GM12878 (cell line): ENCODE data around the gene EXOSC2.

Experiments
- BHLHE40 ChIP-seq, 2 experiments: fragments of 450-650 bp in 1 of 2; IDR thresholded peaks; 2 replicates each; pipeline ENCODE4 v1.6.1; 2011 to 2017; ENCODE audit warnings: low read depth in 2 of 2, borderline replicate concordance in 1 of 2, improper control_type of control experiment in 1 of 2, low read length in 1 of 2, mild to moderate bottlenecking in 1 of 2
- EGR1 ChIP-seq, 2 experiments: IDR thresholded peaks; 1 replicate in 1 of 2; 2 replicates in 1 of 2; pipeline ENCODE4 v1.6.1; 2011 to 2012; ENCODE audit warnings: low read depth in 2 of 2, low read length in 2 of 2, borderline replicate concordance in 1 of 2, mild to moderate bottlenecking in 1 of 2, moderate library complexity in 1 of 2
- EZH2 ChIP-seq: IDR thresholded peaks from 2 replicates; pipeline ENCODE4 v1.6.1; 2012; ENCODE audit warnings: low read depth, mild to moderate bottlenecking, control low read depth, inconsistent platforms, low read length, borderline replicate concordance; ENCODE audit not compliant: control insufficient read depth
- NR2C2 ChIP-seq: IDR thresholded peaks from 2 replicates; pipeline ENCODE4 v1.6.1; 2011; ENCODE audit warnings: borderline replicate concordance, low read depth; ENCODE audit not compliant: control insufficient read depth, insufficient read length
- POLR2AphosphoS5 ChIP-seq: IDR thresholded peaks from 2 replicates; pipeline ENCODE4 v1.6.1; 2011; ENCODE audit warnings: mild to moderate bottlenecking, low read length, inconsistent platforms
- SRF ChIP-seq, 2 experiments: IDR thresholded peaks; 2 replicates each; pipeline ENCODE4 v1.6.1; 2011; ENCODE audit warnings: low read depth in 2 of 2, low read length in 2 of 2, mild to moderate bottlenecking in 1 of 2, moderate library complexity in 1 of 2
- TF ChIP-seq, protein P1 (sequence below): fragments of 450-650 bp; IDR thresholded peaks from 2 replicates; pipeline ENCODE4 v1.6.1; 2016; ENCODE audit warnings: mild to moderate bottlenecking

DNA sequence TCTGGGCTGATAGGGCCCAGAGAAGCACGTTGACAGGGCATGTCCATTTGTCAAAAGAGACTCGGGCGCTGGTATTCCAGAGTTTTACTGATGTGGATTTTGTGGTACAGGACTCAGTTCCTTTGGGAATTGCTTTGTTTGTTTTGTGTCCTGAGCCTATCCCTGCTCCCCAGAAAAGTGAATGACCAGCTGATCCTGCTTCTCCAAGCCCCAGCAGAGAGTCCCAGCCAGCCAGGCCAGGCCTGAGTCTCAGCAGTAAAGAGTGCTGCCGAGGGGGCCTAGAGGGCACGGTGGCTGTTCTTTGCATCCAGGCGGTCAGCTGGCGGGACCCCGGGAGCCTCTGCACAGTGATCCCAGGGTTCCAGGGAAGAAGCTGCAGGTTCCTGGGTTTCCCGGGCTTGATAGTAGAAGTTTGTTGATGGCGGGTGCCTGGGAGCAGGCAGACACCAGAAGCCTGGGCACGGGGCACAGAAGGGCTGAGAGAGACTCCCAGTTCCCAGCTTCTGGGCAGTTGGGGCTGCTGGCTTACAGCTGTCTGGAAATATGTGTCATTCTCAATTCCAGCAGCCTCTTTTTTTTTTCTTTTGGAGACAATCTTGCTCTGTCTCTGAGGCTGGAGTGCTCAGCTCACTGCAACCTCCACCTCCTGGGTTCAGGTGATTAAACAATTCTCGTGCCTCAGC, 20.5 kb upstream of the EXOSC2 start:
- TF ChIP-seq EGR1 (IDR thresholded peaks at IDR 0.05; ENCODE audit: borderline replicate concordance in 1 of 2, low read depth in 2 of 2, low read length in 2 of 2) (no peak), BHLHE40 (IDR thresholded peaks at IDR 0.05; ENCODE audit: borderline replicate concordance in 1 of 2, low read depth in 2 of 2, low read length in 1 of 2) (no peak), SRF (IDR thresholded peaks at IDR 0.05; ENCODE audit: low read depth in 2 of 2, low read length in 2 of 2) (no peak), NR2C2 (no peak), POLR2AphosphoS5 (no peak), EZH2 (no peak)
- TF ChIP-seq, protein P1, sequence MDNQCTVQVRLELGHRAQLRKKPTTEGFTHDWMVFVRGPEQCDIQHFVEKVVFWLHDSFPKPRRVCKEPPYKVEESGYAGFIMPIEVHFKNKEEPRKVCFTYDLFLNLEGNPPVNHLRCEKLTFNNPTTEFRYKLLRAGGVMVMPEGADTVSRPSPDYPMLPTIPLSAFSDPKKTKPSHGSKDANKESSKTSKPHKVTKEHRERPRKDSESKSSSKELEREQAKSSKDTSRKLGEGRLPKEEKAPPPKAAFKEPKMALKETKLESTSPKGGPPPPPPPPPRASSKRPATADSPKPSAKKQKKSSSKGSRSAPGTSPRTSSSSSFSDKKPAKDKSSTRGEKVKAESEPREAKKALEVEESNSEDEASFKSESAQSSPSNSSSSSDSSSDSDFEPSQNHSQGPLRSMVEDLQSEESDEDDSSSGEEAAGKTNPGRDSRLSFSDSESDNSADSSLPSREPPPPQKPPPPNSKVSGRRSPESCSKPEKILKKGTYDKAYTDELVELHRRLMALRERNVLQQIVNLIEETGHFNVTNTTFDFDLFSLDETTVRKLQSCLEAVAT, result no peak
